Calu3 (cell line): ENCODE data around the gene PLA2G2F. TPM values are rescaled to one million over a fixed set of nuclear protein-coding genes. Genes with fewer than 3 reads are reported as not detected.
"Not testable (repeated sequence)": the region's sequence is repeated elsewhere in the genome, so short reads cannot be mapped to it uniquely, and the experiment has no call there.

Experiments
- BruUV-seq: library from RNA; stranded (reverse); fragments of 400-500 nt; replicated peaks from 2 replicates; lab custom pipeline; 2021; lab: Mats Ljungman, UMichigan
- CTCF ChIA-PET: fragments of 300-600 bp; sonication (Branson Sonifier 250); formaldehyde crosslinking; loops from one replicate; lab custom pipeline; 2022; ENCODE audit warnings: antibody characterized with exemption; lab: Charles Lee
- DNase-seq: peaks from one replicate; pipeline ENCODE4 v3.0.0; 2022
- H3K27ac Mint-ChIP-seq: one replicate; pipeline ENCODE4 v1.8.0; 2022; ENCODE audit warnings: mixed read lengths; ENCODE audit not compliant: unreplicated experiment
- H3K27me3 Mint-ChIP-seq: one replicate; pipeline ENCODE4 v1.8.0; 2022; ENCODE audit warnings: mixed read lengths; ENCODE audit not compliant: unreplicated experiment
- H3K36me3 Mint-ChIP-seq: one replicate; pipeline ENCODE4 v1.8.0; 2022; ENCODE audit warnings: mild to moderate bottlenecking, moderate library complexity, mixed read lengths; ENCODE audit not compliant: insufficient read depth, unreplicated experiment
- H3K4me1 Mint-ChIP-seq: one replicate; pipeline ENCODE4 v1.8.0; 2022; ENCODE audit warnings: mild to moderate bottlenecking, low read depth, mixed read lengths; ENCODE audit not compliant: unreplicated experiment
- H3K4me3 Mint-ChIP-seq: one replicate; pipeline ENCODE4 v1.8.0; 2022; ENCODE audit warnings: mild to moderate bottlenecking, low read depth, moderate library complexity, mixed read lengths; ENCODE audit not compliant: unreplicated experiment
- H3K9me3 Mint-ChIP-seq: one replicate; pipeline ENCODE4 v1.8.0; 2022; ENCODE audit warnings: low read depth, mixed read lengths; ENCODE audit not compliant: unreplicated experiment
- intact Hi-C: fragments of 100-400 bp; cut with micrococcal nuclease; formaldehyde crosslinking; loops from one replicate; pipeline ENCODE4 v1.10.0; 2022; ENCODE audit not compliant: unreplicated experiment
- total RNA-seq: library from RNA; stranded (reverse); gene quantifications from 2 replicates; pipeline ENCODE4 v1.2.3, GENCODE V29; 2022
- TF ChIP-seq, protein P1 (sequence below): fragments of 200-600 bp; IDR thresholded peaks from one replicate; pipeline ENCODE4 v1.8.0; 2022; ENCODE audit warnings: antibody characterized with exemption; ENCODE audit not compliant: unreplicated experiment

PLA2G2F gene
- total RNA-seq, 1 experiment from 2014 or later, result not detected

GRCh38 chr1:20126041-20126805, 12.9 kb upstream of the PLA2G2F start:
- intact Hi-C loops, result no loop called here
- Mint-ChIP-seq H3K27me3 (peaks cover 14% of the 10 kb centered on the region), H3K4me3 (no peak overlapping the region), H3K4me1 (peaks cover 11% of the 10 kb centered on the region), H3K9me3 (peaks cover 2% of the 10 kb centered on the region), H3K27ac (no peak overlapping the region), H3K36me3 (no peaks in the 10 kb centered on the region)
- BruUV-seq, result no TSS peak
- TF ChIP-seq, protein P1, sequence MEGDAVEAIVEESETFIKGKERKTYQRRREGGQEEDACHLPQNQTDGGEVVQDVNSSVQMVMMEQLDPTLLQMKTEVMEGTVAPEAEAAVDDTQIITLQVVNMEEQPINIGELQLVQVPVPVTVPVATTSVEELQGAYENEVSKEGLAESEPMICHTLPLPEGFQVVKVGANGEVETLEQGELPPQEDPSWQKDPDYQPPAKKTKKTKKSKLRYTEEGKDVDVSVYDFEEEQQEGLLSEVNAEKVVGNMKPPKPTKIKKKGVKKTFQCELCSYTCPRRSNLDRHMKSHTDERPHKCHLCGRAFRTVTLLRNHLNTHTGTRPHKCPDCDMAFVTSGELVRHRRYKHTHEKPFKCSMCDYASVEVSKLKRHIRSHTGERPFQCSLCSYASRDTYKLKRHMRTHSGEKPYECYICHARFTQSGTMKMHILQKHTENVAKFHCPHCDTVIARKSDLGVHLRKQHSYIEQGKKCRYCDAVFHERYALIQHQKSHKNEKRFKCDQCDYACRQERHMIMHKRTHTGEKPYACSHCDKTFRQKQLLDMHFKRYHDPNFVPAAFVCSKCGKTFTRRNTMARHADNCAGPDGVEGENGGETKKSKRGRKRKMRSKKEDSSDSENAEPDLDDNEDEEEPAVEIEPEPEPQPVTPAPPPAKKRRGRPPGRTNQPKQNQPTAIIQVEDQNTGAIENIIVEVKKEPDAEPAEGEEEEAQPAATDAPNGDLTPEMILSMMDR, result no peak
- DNase-seq, result no peak
- CTCF ChIA-PET, result no interaction called here

DNA sequence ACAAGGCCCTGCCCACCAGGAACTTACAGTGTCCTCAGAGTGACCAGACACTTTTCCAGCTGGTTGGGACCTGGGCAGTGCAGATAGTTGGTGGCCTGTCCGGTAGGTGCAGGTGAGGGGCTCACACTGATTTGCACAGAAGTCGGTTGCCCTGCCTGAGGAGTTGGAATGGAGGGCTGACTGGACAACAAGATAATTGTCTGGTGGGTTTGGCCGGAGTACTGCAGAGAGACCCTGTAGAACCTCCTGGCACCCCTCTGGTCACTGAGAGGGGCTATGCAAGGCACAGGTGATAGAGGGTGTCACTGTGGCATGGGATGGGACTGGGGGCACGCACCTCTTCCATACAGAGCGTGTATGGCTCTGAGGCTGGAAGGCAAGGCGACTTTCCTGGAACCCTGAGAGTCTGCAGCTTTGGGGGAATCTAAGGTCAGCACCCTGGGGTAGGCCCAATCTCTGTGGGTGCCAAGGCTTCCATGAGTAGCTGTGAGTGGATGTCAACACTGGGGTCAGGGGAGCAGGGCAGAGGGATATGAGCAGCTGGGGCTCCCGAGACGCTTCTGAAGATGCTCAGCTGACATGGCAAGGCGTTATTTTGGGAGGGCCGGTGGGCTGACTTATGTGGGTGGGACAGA, 12.2 kb upstream of the PLA2G2F start:
- no TSS peak for BruUV-seq
- DNase-seq, result no peak
- Mint-ChIP-seq H3K27ac (no peak overlapping the region), H3K36me3 (no peaks in the 10 kb centered on the region), H3K27me3 (peaks cover 7% of the 10 kb centered on the region), H3K9me3 (peaks cover 2% of the 10 kb centered on the region), H3K4me1 (peaks cover 11% of the 10 kb centered on the region), H3K4me3 (no peak overlapping the region)
- CTCF ChIA-PET, result no interaction called here
- TF ChIP-seq, protein P1, result no peak
- intact Hi-C loops, result no loop called here

DNA sequence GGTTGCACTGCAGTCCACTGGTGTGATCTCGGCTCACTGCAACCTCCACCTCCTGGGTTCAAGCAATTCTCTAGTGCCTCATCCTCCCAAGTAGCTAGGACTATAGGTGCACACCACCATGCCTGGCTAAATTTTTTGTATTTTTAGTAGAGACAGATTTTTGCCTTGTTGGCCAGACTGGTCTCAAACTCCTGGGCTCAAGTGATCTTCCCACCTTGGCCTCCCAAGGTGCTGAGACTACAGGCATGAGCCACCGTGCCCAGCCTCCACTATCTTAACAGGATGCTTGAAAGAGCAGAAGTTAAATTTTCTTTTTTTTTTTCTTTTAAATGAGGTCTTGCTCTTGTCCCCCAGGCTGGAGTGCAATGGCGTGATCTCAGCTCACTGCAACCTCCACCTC, 8.6 kb upstream of the PLA2G2F start:
- BruUV-seq, H3K9me3 Mint-ChIP-seq, H3K4me3 Mint-ChIP-seq, H3K27ac Mint-ChIP-seq, CTCF ChIA-PET, H3K27me3 Mint-ChIP-seq, intact Hi-C loops, H3K36me3 Mint-ChIP-seq, DNase-seq, H3K4me1 Mint-ChIP-seq: not testable (repeated sequence)

GRCh38 chr1:20134995-20135394, 4.1 kb upstream of the PLA2G2F start:
- H3K27me3 Mint-ChIP-seq, result no peaks in the 10 kb centered on the region
- TF ChIP-seq, protein P1, result no peak
- H3K27ac Mint-ChIP-seq, result no peak overlapping the region
- CTCF ChIA-PET, result interaction anchor here (0.6 kb wide), 1 partner anchor 215 kb away, joined by 3 read pairs; no protein-coding TSS in a partner anchor
- peaks cover 7% of the 10 kb centered on the region for H3K36me3 Mint-ChIP-seq
- no peak overlapping the region for H3K4me3 Mint-ChIP-seq
- BruUV-seq, result no TSS peak
- intact Hi-C loops, result no loop called here
- no peaks in the 10 kb centered on the region for H3K9me3 Mint-ChIP-seq
- peaks cover 22% of the 10 kb centered on the region for H3K4me1 Mint-ChIP-seq
- no peak for DNase-seq
